Measurements from ENCODE around the gene LONRF3. TPM values are rescaled to one million over a fixed set of nuclear protein-coding genes. Genes with fewer than 3 reads are reported as not detected.
"Not testable (repeated sequence)": the region's sequence is repeated elsewhere in the genome, so short reads cannot be mapped to it uniquely, and the experiment has no call there.

LONRF3 gene
- total RNA-seq, 1 donor = 1.5 TPM

- no peak overlapping the region for H3K4me3 ChIP-seq (ENCODE audit: low read depth, low read length)
- no peak for TF ChIP-seq CTCF (IDR thresholded peaks at IDR 0.05; ENCODE audit: insufficient read depth, low read length)
- no peak for DNase-seq (ENCODE audit: low read depth)
These were observed 6.3 kb downstream of the LONRF3 start for GRCh38 chrX:118980761-118981160.

- TF ChIP-seq CTCF (IDR thresholded peaks at IDR 0.05; ENCODE audit: insufficient read depth, low read length) = no peak
- no peak overlapping the region for H3K4me3 ChIP-seq (ENCODE audit: low read depth, low read length)
- no peak for DNase-seq (ENCODE audit: low read depth)
These were observed 9.1 kb downstream of the LONRF3 start for GRCh38 chrX:118983513-118983912.

GRCh38 chrX:118988911-118989310 is 14.5 kb downstream of the LONRF3 start:
- no peak overlapping the region for H3K4me3 ChIP-seq (ENCODE audit: low read depth, low read length)
- no peak for DNase-seq (ENCODE audit: low read depth)
- TF ChIP-seq CTCF (IDR thresholded peaks at IDR 0.05; ENCODE audit: insufficient read depth, low read length) = no peak

GRCh38 chrX:118989886-118990285 is 15.5 kb downstream of the LONRF3 start:
- DNase-seq (ENCODE audit: low read depth) = no peak
- no peak overlapping the region for H3K4me3 ChIP-seq (ENCODE audit: low read depth, low read length)
- no peak for TF ChIP-seq CTCF (IDR thresholded peaks at IDR 0.05; ENCODE audit: insufficient read depth, low read length)

- TF ChIP-seq CTCF (IDR thresholded peaks at IDR 0.05; ENCODE audit: insufficient read depth, low read length) = no peak
- H3K4me3 ChIP-seq (ENCODE audit: low read depth, low read length) = no peak overlapping the region
- no peak for DNase-seq (ENCODE audit: low read depth)
These were observed 16.3 kb downstream of the LONRF3 start for GRCh38 chrX:118990512-118991227.

GRCh38 chrX:118992441-118993121 is 18.2 kb downstream of the LONRF3 start:
- not testable (repeated sequence) for DNase-seq (ENCODE audit: low read depth); H3K4me3 ChIP-seq (ENCODE audit: low read depth, low read length)

GRCh38 chrX:119003462-119003861 is 29.0 kb downstream of the LONRF3 start:
- no peak for DNase-seq (ENCODE audit: low read depth)
- H3K4me3 ChIP-seq (ENCODE audit: low read depth, low read length) = no peak overlapping the region
- TF ChIP-seq CTCF (IDR thresholded peaks at IDR 0.05; ENCODE audit: insufficient read depth, low read length) = no peak
